Activated CD4-positive, alpha-beta T cell treated with anti-CD3 and anti-CD28 coated beads for 24 hours (primary cell): ENCODE results near the gene ADSL.

Experiments
- DNase-seq, 2 donors: peaks; one replicate each; pipeline ENCODE4 v3.0.0-alpha.2; 2020; ENCODE audit warnings: low read depth in 2 of 2

The ADSL gene

DNA sequence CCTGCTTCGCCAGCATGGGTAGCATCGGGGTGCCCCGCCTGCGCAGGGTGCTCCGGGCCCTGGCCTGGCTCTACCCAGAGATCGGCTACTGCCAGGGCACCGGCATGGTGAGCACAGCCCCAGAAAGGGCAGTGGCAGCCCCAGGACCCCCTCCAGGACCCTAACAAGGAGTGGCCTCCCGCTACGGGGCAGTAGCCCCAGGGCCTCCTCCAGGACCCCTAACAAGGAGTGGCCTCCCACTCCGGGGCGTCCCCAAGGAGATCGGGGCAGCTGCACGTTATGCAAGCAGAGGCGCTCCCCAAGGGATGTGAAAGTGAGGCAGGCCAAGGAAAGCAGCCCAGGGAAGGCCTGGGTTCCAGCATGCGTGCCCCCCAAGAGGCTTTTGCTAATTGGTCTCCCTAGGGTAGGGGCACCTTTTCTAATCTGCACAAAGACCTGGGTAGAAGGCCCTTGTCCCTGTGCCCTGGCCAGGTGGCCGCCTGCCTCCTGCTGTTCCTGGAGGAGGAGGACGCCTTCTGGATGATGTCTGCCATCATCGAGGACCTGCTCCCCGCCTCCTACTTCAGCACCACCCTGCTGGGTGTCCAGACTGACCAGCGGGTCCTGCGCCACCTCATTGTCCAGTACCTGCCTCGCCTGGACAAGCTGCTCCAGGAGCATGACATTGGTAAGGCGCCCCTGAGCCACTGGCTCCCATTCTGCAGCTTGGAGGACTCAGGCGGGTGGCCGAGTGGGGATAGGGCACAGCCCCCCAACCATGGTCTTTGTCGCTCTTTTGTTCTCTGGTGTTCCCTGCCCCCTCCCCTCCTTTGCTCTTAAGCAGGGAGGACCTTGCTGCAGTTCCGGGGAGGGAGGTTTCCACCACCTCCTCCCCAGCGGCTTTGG is 59.1 kb downstream of the ADSL start:
- no peak for DNase-seq

DNA sequence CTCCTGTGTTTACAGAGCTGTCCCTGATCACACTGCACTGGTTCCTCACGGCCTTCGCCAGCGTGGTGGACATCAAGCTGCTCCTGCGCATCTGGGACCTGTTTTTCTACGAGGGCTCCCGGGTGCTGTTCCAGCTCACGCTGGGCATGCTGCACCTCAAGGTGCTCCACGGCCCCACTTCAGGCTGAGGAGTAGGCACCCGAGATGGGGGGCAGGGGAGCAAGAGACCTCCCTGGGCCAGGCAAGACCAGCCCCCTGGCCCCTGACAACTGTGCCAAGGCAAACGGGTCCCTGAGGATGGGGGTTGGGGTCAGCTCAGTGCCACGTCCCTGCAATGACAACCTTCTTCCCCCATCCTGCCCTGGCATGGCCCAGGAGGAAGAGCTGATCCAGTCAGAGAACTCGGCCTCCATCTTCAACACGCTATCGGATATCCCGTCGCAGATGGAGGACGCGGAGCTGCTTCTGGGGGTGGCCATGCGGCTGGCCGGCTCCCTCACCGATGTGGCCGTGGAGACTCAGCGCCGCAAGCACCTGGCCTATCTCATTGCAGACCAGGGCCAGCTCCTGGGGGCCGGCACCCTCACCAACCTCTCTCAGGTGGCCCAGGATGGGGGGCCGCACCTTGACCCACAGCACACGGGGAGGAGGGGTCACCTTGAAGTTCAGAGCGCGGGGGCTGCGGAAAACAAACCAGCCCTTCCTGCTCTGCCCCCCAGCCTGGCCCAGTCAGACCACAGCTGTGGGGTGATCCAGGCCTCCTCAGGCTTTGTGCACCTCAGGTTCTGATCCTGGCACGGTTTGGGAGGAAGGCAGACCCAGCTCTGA is 60.0 kb downstream of the ADSL start:
- DNase-seq = no peak

DNA sequence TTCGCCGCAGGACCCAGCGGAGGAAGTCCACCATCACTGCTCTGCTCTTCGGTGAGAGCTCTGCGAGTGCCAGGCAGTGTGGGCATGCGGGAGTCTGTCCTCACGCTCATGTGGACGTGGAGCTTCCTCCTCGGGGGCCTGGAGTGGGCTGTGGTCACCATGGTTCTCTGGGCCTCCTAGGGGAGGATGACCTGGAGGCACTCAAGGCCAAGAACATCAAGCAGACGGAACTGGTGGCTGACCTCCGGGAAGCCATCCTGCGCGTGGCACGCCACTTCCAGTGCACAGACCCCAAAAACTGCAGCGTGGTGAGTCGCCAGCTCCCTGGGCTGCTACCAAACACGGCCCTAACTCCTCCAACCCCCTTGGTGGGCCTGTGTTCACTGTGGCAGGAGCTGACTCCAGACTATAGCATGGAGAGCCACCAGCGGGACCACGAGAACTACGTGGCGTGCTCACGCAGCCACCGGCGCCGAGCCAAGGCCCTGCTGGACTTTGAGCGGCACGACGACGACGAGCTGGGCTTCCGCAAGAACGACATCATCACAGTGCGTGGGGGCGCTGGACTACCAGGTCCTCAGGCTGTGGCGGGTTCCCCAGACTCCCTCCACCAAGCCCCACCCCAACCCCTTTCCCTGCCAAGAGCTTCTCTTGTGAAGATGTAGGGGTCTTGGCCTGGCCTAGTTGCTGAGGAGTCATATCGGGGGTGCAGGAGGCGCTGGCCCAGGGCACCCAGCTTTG is 60.9 kb downstream of the ADSL start:
- DNase-seq = no peak

DNA sequence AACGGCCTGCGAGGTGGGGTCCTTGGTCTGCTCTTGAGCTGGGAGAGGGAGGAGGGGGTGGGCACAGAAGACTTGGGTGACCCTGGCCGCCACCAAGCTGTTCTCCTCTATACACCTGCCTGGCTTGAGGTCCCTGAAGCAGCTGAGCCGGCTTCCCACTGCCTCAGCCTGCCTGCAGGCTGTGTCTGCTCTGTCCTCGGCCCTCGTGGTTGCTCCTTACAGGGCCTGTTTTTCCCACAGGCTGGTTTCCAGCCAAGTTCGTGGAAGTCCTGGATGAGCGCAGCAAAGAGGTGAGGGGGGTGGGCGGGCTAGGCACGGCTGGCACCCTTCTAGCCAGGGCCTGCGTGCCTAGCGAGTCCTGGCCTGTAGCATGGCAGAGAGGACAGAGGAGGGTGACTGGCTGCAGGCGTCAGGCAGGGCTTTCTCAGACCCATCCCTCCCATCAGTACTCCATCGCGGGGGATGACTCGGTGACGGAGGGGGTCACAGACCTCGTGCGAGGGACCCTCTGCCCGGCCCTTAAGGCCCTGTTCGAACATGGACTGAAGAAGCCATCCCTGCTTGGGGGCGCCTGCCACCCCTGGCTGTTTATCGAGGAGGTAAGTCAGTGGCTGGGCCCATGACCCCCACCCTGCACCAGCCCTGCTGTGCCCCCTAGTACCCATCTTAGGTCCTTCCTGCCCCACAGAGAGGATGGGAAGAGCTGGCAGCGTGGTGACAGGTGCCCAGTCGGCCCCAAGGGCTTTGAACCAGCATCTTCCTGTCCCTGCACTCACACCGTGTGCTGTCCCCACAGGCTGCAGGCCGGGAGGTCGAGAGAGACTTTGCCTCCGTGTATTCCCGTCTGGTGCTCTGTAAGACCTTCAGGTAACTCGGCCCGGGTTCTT is 61.8 kb downstream of the ADSL start:
- no peak for DNase-seq

DNA sequence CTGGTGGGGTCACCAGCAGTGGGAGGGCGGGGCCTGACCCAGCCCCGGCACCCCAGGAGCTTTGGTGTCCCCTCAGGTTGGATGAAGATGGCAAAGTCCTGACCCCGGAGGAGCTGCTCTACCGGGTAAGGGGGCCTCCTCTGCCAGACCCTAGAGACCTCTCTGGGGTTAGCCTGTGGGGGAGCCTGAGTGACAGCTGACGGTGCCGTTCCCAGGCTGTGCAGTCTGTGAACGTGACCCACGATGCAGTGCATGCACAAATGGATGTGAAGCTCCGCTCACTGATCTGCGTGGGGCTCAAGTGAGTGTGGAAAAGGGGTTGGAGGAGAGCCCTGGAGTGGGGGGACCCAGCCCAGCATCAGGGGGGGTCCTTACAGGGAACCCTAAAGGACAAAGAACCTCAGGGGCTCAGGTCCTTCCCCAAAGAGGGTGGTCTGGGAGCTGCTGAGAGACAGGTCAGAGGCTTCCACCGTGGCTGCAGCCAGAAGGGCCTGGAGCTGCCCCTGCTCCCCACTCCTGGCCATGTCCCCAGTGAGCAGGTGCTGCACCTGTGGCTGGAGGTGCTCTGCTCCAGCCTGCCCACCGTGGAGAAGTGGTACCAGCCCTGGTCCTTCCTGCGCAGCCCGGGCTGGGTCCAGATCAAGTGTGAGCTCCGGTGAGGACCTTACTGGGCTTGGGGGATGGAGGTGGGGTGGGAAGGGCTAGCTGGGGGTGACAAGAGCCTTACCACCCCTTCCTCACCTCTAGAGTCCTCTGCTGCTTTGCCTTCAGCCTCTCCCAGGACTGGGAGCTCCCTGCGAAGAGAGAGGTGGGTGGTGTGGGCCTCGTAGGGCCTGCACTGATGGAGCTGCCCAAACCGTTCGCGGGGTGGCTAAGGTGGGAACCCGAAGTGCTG is 62.7 kb downstream of the ADSL start:
- DNase-seq = no peak

DNA sequence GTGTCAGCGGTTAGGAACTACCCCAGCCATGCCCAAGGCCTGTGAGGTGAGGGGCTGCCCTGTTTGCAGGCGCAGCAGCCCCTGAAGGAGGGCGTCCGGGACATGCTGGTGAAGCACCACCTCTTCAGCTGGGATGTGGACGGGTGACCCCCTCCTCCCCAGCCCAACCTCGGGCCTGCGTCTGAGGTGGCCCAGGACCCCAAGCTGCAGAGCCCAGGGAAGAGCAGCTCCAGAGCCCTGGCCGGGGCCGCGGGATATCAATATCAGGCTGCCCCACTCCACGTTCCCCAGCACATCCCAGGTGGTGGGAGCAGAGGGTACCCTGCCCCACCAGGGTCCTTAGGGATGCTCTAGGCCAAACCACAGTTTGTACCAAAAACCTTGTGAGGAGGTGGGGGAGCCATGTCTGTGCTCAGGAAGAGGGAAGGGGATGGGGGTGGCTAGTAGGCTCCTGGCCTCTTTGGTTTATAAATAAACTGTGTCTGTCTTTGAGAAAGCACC is 63.4 kb downstream of the ADSL start:
- no peak for DNase-seq

DNA sequence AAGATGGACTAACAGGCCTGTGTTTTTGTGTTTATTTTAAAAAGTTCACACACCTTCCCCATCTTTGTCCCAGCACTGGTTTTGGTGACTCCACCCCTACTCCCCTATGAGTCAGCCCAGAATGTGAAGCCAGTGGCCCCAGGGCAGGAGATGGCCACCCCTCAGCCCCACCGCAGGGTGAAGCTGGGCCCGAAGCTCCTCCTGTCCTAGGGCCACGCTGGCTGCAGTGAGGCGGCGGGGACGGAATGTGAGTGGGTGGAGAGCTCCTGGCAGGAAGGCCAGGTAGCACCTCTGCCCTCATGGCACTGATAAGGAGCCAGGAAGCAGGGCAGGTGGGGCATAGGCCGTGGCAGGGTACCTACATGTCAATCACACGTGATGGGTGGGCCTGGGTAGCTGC is 64.0 kb downstream of the ADSL start:
- DNase-seq = no peak

DNA sequence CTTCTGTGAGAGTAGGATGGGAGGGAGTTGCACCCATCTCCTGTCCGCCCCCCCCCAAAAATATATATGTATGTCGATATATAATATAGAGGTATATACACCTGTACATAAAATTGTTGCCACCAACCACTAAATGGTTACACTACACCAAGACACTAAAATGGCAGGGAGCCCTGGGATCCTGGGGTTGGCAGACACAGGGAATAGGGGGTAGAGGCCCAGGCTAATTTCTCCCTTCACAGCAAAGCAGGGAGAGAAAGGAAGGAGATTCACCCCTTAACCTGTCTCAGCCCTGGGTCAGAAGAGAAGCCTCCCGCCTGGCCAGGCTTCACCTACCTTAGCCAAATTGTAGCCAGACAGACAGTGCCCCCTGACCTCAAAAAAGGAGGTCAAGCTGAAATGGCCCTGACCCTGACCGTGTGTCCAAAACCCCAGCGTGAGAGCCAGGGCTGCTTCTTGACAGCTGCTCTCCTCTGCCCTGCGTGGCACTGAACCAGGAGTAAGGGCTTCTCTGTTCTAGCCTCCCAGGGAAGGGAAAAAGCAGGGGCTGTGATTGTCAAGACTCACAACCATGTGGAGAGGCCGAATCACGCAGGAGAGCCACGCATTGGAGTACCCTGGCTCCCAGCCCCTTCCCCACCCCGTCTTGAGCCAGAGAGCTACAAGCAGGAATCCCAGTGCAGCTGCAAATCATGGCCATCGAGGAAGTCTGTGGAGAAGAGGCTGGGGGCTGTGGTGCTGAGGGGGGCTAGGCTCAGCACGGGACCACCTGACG is 64.6 kb downstream of the ADSL start:
- no peak for DNase-seq

DNA sequence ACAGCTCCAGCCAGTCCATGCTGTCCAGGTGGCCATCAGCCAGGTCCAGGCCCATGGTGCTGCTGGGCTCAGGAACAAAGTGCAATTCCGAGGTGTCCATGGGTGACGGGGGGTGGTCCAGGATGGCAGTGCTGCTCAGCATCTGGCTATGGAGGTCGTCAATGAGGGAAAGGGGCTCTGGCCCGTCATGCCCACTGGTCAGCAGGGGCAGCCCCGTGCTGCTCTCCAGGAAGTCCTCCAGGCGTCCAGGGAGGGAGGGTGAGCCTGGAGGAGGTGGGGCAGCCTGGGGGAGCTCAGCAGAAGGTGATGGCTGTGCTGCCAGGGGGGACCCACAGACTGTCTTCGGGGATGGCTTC is 65.2 kb downstream of the ADSL start:
- no peak for DNase-seq

DNA sequence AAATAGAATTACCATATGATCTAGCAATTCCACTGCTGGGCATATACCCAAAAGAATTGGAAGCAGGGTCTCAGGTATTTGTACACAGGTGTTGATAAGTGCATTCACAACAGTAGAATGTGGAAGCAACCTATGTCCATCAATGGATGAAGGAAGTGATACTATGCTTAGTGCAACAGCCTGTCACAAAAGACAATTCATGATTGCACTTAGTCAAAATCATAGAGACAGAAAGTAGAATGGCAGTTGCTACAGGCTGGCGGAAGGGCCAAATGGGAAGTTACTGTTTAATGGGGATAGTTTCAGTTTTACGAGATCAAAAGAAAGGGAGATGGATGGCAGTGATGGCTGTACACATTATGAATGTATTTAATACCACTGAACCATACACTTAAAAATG is 66.1 kb downstream of the ADSL start:
- no peak for DNase-seq

DNA sequence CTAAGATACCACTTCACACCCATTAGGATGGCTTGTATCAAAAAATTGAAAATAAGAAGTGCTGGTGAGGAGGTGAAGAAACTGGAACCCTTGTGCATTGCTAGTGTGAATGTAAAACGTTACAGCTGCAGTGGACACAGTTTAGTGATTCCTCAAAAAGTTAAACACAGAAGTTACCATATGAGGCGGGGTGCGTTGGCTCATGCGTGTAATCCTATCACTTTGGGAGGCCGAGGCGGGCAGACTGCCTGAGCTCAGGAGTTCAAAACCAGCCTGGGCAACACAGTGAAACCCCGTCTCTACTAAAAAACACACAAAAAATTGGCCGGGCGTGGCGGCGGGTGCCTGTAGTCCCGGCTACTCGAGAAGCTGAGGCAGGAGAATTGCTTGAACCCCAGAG is 67.6 kb downstream of the ADSL start:
- no peak for DNase-seq

DNA sequence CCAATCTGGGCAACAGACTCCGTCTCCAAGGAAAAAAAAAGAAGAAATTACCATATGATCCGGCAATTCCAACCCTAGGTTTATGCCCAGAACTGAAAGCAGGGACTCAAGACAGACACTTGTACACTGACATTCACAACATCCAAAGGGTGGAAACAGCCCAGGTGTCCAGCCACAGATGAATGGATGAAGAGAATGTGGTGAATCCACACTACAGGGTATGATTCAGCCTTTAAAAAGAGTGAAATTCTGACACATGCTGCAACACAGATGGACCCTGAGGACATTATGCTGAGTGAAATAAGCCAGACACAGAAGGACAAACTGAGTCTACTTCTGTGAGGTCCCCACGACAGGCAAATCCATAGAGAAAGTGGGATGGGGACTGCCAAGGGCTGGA is 68.0 kb downstream of the ADSL start:
- DNase-seq = no peak

DNA sequence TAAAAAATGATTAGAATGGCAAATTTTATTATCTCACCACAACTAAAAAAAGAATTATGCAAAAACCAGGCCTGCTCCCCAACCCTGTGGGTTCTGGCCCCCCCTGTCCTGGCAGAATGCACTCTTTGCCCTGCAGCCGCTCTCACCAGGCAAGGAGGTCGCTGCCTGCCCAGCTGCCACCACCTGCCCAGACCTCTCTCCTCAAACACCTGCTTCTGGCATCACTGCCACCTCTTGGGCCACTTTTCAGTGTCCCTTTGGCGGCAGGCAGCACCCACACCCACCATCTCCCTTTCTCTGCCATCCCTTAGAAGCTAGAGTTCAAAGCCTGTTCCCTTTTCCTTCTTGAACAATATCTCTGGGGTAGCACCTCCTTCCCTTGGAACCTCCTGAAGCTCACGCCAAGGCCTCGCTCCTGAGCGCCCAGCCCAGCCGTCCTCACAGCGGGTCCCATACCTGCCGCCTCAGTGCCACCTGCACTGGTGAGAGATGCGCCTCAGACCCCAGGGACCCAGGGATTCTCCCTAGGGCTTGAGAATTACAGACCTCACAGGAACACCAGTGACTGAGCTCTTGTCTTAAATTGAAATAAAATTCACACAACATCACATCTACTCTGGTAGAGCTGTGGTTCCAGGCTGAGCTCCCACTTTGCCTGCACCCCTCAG is 68.7 kb downstream of the ADSL start:
- DNase-seq = no peak

DNA sequence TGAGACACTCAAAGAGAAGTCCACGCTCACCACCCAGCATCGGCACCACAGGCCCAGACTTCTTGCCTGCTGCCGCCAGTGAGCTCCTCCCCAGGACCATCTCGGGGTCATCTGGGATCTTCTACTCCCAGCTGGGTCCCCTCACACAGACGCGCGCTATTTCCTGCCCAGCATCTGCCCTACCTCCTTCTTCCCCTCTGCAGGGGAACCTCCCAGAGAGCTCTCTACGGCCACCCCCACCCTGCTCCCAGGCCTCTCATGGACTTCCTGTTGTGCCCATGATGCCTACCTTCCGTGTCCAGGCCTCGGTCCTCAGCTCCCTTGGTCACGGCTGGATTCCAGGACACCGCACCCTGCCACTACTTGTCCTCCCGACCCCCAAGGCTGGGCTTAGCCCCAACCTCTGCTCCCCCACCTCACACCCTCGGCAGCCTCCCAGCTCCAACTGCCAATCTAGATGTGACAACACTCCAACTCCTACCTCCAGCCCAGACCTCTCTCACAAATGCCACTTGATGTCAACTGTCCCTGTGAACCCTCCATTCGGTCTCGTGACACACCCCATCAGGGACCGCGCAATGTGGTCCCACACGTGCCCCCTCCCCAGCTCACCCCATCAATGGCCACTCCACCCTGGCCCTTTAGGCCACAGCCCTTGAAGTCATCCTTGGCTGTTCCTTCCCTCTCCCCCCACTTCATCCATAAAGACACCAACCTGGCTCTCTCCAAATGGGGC is 69.4 kb downstream of the ADSL start:
- no peak for DNase-seq

DNA sequence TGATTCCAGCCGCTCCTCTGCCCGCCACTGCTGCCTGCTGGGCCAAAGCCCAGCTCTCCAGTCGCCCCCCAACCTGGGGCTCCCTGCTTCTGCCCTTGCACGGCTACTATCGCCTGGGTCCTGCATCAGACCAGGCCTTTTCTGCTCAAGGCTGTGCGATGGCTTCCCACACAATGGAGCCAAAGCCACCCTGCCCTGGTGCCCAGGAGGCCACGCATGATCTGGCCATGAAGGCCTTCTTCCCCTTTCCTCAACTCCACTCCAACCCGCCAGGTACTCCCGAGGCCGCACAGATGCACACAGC is 69.9 kb downstream of the ADSL start:
- no peak for DNase-seq

DNA sequence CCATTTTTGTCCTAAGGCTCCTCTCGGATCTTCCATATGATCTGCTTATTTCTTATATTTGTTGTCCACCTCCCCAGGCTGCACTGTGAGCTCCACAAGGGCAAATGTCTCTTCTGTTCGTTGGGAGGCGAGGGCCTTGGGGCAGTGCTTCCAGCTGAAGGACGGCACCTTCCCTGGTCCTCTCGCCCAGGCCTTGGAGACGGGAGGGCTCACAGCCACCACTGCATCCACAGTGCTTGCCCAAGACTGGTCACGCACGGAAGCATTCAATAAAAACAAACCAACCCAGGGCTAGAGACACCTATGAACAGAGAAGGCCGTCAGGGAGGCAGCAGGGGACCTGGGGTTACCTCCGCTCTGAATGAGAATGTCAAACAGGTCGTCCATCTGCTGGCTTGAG is 70.3 kb downstream of the ADSL start:
- DNase-seq = no peak

DNA sequence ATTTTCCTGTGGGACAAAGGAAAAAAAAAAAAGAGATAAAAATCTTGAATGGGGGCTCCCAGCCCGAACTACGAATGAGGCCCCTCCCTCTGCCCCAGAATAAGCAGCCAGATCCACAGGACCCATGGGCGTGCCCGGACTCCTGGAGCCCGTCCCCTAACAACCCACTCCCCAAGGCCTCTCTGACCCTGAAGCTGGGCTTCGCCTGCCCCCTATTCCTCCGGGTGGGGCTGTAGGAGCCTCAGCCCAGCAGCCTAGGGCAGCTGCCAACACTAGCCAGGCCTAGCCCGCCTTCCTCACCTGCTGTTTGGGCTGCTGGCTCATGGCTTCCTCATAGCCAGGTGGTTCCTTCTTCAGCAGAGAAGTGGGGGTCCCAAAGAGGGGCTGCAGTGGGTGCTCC is 70.7 kb downstream of the ADSL start:
- no peak for DNase-seq

DNA sequence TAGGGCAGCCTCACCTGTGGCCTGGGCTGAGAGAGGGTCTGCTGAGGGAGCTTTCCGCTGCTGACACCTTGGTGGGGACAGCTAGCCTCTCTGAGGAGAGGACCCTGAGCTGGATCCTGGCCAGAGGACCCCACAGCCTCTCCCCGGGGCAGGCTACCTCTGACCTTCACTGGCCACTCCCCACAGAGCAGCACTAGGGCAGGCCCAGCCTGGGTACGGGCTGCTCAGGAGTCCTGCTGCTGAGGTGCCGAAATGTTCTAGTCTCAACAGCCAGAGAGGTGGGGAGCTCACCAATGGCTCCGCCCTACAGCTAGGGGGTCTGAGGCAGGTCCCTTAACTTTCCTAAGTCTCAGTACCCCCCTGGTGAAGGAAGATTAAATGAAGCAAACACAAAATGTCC is 71.6 kb downstream of the ADSL start:
- DNase-seq = no peak
